ENCODE measurements around the gene CLEC18B. TPM values are rescaled to one million over a fixed set of nuclear protein-coding genes. Genes with fewer than 3 reads are reported as not detected.
"Not testable (repeated sequence)": the region's sequence is repeated elsewhere in the genome, so short reads cannot be mapped to it uniquely, and the experiment has no call there.

CLEC18B gene
- total and polyA plus RNA-seq, 4 donors = 1.3 to 6.9 (median 4.5) TPM

GRCh38 chr16:74361646-74362610 lies 59.4 kb downstream of the CLEC18B start:
- DNase-seq (ENCODE audit: low read depth in 4 of 6, low spot score in 6 of 6); H3K27me3 ChIP-seq (ENCODE audit: control insufficient read depth, insufficient read depth, low read length); H3K4me1 ChIP-seq (ENCODE audit: control insufficient read depth, insufficient read depth, low read length); H3K27ac ChIP-seq (ENCODE audit: low read depth, low read length); H3K9me3 ChIP-seq (ENCODE audit: control insufficient read depth, insufficient read depth, low read length); H3K4me3 ChIP-seq (ENCODE audit: low read depth, low read length): not testable (repeated sequence)
- 95% methylated on average over 5 of the region's 15 CpGs for WGBS (ENCODE audit: insufficient coverage)
- peaks cover 32% of the 10 kb centered on the region for H3K36me3 ChIP-seq (ENCODE audit: control insufficient read depth, insufficient read depth, low read length)

Small RNA genes lying within 50 kb of the gene (small RNA-seq; reads per million reads assigned to genes)
- gene AC009053.4 (ENCODE audit: low replicate concordance) = not detected
- not detected for gene RF00019 (ENCODE audit: low replicate concordance)
- gene RNU6-237P (ENCODE audit: low replicate concordance) = not detected

Other genes starting within 250 kb of the CLEC18B start
- 10 to 100 TPM; 74.9 to 76.0 TPM for gene PSMD7, start 124.7 kb downstream of the CLEC18B start, total RNA-seq
- 100 to 1,000 TPM; 107 to 112 TPM for gene PSMD7, start 124.7 kb downstream of the CLEC18B start, polyA plus RNA-seq (ENCODE audit: insufficient read length in 2 of 2)
- 1 to 10 TPM; 1.4 to 5.1 TPM for gene NPIPB15, start 45.2 kb downstream of the CLEC18B start, total RNA-seq
- gene NPIPB15, start 45.2 kb downstream of the CLEC18B start, polyA plus RNA-seq (ENCODE audit: insufficient read length in 2 of 2) = 10 to 100 TPM in 1 of 2 donors, 1 to 10 TPM in 1; 8.9 to 11.3 TPM
- 100 to 1,000 TPM; 114 to 149 TPM for gene GLG1, start 185.6 kb upstream of the CLEC18B start, total RNA-seq
- gene GLG1, start 185.6 kb upstream of the CLEC18B start, polyA plus RNA-seq (ENCODE audit: insufficient read length in 2 of 2) = 100 to 1,000 TPM; 107 to 128 TPM
- gene RFWD3, start 245.4 kb upstream of the CLEC18B start, total RNA-seq = 10 to 100 TPM; 12.5 to 15.3 TPM
- 10 to 100 TPM; 12.6 to 14.1 TPM for gene RFWD3, start 245.4 kb upstream of the CLEC18B start, polyA plus RNA-seq (ENCODE audit: insufficient read length in 2 of 2)